Transverse colon (tissue), 4 donors: ENCODE measurements around the gene NCF4.

Source experiments
- EP300 ChIP-seq: sonication (generic); formaldehyde crosslinking; IDR thresholded peaks from one replicate; pipeline ENCODE4 v1.6.1; 2017; ENCODE audit warnings: antibody characterized with exemption, low read depth
- POLR2A ChIP-seq: fragments of 450-650 bp; IDR thresholded peaks from one replicate; pipeline ENCODE4 v1.6.1; 2016; ENCODE audit warnings: antibody characterized with exemption, mild to moderate bottlenecking, moderate library complexity
- POLR2AphosphoS5 ChIP-seq, 3 donors: sonication (generic); formaldehyde crosslinking; IDR thresholded peaks; one replicate each; pipeline ENCODE4 v1.6.1; 2016; ENCODE audit warnings: antibody characterized with exemption in 3 of 3
- TF ChIP-seq, protein P1 (sequence below), 5 experiments: fragments of 200-600 bp in 3 of 5; fragments of 450-650 bp in 2 of 5; sonication (generic) in 3 of 5; IDR thresholded peaks; 1 replicate in 2 of 5; 2 replicates in 3 of 5; pipeline ENCODE4 v1.5.1; 2016 to 2017; ENCODE audit warnings: antibody characterized with exemption in 5 of 5, inconsistent platforms in 3 of 5, mild to moderate bottlenecking in 2 of 5, moderate library complexity in 1 of 5

DNA sequence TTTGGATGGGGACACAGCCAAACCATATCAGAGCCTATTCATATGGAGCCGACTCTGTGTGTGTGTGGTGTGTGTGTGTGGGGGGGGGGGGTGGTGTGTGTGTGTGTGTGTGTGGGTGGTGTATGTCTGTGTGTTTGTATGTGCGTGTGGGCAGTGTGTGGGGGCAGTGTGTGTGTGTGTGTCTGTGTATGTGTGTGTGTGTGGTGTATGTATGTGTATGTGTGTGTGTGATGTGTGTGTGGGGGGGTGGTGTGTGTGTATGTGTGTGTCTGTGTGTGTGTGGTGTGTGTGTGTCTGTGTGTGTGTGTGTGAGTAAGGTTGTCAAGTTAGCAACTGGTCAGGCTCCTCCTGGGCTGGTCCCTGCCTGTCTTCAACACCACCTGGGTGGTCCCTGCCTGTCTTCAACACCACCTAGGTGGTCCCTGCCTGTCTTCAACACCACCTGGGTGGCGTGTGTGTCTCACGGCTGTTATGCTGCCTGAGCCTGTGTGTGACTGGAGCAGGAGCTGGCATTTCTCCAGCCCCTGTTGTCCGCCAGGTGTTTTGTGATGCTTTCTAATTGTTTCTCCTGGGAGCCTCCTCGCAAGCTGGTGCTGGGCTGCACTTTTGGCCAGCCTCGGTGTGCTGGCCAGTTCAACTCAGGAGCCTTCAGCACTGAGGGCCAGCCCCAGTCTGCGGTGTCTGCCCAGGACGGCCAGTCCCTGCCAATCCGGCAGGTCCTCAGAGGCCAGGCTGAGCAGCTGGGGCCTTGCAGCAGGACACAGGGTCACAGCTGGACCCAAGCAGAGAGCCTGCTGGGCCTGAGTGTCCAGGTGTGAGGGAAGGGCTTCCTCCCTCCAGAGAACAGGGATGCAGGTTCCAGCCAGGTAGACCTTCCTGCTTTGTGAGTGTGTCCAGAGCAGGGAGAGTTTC is 22.4 kb upstream of the NCF4 start:
- TF ChIP-seq POLR2A (no peak), POLR2AphosphoS5 (IDR thresholded peaks at IDR 0.05) (no peak), EP300 (no peak)
- TF ChIP-seq, protein P1, sequence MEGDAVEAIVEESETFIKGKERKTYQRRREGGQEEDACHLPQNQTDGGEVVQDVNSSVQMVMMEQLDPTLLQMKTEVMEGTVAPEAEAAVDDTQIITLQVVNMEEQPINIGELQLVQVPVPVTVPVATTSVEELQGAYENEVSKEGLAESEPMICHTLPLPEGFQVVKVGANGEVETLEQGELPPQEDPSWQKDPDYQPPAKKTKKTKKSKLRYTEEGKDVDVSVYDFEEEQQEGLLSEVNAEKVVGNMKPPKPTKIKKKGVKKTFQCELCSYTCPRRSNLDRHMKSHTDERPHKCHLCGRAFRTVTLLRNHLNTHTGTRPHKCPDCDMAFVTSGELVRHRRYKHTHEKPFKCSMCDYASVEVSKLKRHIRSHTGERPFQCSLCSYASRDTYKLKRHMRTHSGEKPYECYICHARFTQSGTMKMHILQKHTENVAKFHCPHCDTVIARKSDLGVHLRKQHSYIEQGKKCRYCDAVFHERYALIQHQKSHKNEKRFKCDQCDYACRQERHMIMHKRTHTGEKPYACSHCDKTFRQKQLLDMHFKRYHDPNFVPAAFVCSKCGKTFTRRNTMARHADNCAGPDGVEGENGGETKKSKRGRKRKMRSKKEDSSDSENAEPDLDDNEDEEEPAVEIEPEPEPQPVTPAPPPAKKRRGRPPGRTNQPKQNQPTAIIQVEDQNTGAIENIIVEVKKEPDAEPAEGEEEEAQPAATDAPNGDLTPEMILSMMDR (IDR thresholded peaks at IDR 0.05): no peak
